Endothelial cell (in vitro differentiated cells): ENCODE results near the gene ADTRP. TPM values are rescaled to one million over a fixed set of nuclear protein-coding genes. Genes with fewer than 3 reads are reported as not detected.
"Not testable (repeated sequence)": the region's sequence is repeated elsewhere in the genome, so short reads cannot be mapped to it uniquely, and the experiment has no call there.

Source experiments
- DNase-seq: peaks from one replicate; pipeline ENCODE4 v3.0.0; 2021; ENCODE audit warnings: low spot score
- H3K27ac Mint-ChIP-seq: one replicate; pipeline ENCODE4 v1.8.0; 2021; ENCODE audit warnings: mixed read lengths, inconsistent platforms; ENCODE audit not compliant: unreplicated experiment
- H3K27me3 Mint-ChIP-seq: one replicate; pipeline ENCODE4 v1.8.0; 2021; ENCODE audit warnings: mild to moderate bottlenecking, moderate library complexity, mixed read lengths, inconsistent platforms; ENCODE audit not compliant: unreplicated experiment
- H3K36me3 Mint-ChIP-seq: one replicate; pipeline ENCODE4 v1.8.0; 2021; ENCODE audit warnings: mild to moderate bottlenecking, low read depth, mixed read lengths, inconsistent platforms; ENCODE audit not compliant: unreplicated experiment
- H3K4me1 Mint-ChIP-seq: one replicate; pipeline ENCODE4 v1.8.0; 2021; ENCODE audit warnings: mild to moderate bottlenecking, mixed read lengths, inconsistent platforms; ENCODE audit not compliant: unreplicated experiment
- H3K4me3 Mint-ChIP-seq: one replicate; pipeline ENCODE4 v1.8.0; 2021; ENCODE audit warnings: mild to moderate bottlenecking, mixed read lengths, inconsistent platforms; ENCODE audit not compliant: unreplicated experiment
- H3K9me3 Mint-ChIP-seq: one replicate; pipeline ENCODE4 v1.8.0; 2021; ENCODE audit warnings: mixed read lengths, inconsistent platforms; ENCODE audit not compliant: unreplicated experiment
- total RNA-seq: library from RNA; stranded (reverse); fragmentation: NEBNext Ultra II Directional; extraction: Animal tissue kit (Norgen Biotek cat#: 25700); gene quantifications from one replicate; pipeline ENCODE4 v1.2.1, GENCODE V29; 2021; ENCODE audit not compliant: unreplicated experiment
- TF ChIP-seq, protein P1 (sequence below): fragments of 200-600 bp; sonication (generic); IDR thresholded peaks from one replicate; pipeline ENCODE4 v1.5.0; 2021; ENCODE audit warnings: antibody characterized with exemption; ENCODE audit not compliant: unreplicated experiment

The ADTRP gene
- total RNA-seq, 1 donor from 2014 or later = not detected

DNA sequence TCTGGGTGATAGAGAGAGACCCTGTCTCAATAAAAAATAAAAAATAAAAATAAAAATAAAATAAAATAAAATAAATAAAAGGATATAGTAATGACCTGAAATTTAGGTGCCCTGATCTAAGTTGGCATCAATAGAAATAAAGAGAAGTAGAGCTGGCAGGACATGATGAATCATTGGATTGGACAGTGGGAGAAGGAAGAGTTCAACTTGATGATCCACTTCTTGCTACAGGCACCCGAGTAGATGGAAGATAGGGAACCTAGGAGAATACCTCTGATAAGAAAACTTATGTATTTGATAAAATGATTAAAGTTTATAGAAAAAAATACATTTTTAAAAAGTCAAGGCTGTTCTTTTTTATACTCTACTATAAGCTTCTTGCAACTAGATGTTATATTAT is 79.0 kb downstream of the ADTRP start:
- TF ChIP-seq, protein P1, sequence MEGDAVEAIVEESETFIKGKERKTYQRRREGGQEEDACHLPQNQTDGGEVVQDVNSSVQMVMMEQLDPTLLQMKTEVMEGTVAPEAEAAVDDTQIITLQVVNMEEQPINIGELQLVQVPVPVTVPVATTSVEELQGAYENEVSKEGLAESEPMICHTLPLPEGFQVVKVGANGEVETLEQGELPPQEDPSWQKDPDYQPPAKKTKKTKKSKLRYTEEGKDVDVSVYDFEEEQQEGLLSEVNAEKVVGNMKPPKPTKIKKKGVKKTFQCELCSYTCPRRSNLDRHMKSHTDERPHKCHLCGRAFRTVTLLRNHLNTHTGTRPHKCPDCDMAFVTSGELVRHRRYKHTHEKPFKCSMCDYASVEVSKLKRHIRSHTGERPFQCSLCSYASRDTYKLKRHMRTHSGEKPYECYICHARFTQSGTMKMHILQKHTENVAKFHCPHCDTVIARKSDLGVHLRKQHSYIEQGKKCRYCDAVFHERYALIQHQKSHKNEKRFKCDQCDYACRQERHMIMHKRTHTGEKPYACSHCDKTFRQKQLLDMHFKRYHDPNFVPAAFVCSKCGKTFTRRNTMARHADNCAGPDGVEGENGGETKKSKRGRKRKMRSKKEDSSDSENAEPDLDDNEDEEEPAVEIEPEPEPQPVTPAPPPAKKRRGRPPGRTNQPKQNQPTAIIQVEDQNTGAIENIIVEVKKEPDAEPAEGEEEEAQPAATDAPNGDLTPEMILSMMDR = no peak
- Mint-ChIP-seq H3K36me3 (no peaks in the 10 kb centered on the region), H3K4me3 (no peak overlapping the region), H3K27me3 (peaks cover 5% of the 10 kb centered on the region), H3K4me1 (no peaks in the 10 kb centered on the region), H3K27ac (no peak overlapping the region), H3K9me3 (no peaks in the 10 kb centered on the region)
- no peak for DNase-seq

DNA sequence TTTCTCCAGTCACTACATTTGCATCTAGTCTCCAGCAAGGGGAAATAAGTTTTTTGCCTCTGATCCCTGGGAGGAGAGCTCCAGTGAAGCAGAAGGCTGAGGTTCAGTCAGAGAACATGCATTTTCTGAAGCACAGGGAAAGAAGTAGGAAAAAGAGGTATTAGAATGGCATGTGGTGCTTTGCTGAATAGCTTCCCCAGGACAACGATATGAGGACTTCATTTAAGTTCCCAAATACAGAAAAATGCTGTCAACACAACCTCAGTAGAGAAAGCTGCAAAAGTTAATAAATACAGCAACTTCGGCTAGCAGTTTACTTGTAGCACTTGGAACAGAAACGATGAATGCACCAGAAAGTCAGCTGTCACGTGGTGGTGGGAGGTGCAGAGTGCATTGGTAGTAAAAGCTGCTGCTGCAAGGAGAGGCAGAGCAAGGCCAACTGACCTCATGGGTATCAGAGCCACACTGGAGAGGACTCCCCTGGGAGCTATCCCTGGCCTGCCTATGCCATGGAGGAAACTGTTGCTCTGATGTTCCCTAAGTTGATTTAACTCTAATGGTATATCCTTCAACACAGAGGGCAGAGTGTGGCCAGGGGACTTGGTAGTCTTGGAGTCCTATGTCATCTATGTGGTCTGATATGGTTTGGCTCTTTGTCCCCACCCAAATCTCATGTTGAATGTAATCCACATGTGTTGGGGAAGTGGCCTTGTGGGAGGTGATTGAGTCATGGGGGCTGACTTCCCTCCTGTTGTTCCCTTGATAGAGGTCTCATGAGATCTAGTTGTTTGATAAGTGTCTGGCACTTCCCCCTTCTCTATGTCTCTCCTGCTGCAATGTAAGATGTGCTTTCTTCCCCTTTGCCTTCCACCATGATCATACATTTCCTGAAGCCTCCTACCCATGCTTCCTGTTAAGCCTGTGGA is 85.9 kb downstream of the ADTRP start:
- Mint-ChIP-seq H3K4me3 (no peak overlapping the region), H3K4me1 (no peaks in the 10 kb centered on the region), H3K27me3 (peaks cover 3% of the 10 kb centered on the region), H3K27ac (no peak overlapping the region), H3K36me3 (no peaks in the 10 kb centered on the region), H3K9me3 (no peaks in the 10 kb centered on the region)
- TF ChIP-seq, protein P1 = no peak
- DNase-seq = no peak

DNA sequence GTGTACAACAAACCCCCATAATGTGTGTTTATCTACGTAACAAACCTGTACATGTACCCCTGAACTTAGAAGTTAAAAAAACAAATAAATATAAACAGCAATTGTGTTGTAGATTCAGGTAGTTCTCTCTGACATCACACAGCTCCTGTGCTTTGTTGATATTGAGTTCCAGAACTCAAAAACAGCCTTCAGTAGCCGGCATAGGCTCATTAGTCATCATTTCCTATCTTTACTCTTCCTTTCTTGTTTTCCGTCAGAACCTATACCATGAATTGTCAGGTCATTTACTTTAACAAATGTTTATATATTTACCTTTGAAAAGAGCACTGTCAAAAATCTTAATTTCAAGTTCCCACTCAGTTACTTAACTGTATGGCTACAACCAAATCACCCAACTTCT is 88.8 kb downstream of the ADTRP start:
- no peak for DNase-seq
- TF ChIP-seq, protein P1 = no peak
- H3K27me3 Mint-ChIP-seq = peaks cover 3% of the 10 kb centered on the region

DNA sequence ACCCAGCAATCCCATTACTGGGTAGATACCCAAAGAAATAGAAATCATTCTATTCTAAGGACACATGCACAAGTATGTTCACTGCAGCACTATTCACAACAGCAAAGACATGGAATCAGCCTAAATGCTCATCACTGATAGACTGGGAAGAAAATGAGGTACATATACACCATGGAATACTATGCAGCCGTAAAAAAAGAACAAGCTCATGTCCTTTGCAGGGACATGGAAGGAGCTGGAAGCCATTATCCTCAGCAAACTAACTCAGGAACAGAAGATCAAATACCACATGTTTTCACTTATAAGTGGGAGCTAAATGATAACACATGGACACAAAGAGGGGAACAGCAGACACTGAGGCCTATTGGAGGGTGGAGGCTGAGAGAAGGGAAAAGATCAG is 89.2 kb downstream of the ADTRP start:
- not testable (repeated sequence) for H3K9me3 Mint-ChIP-seq

More for the DNA sequence above, 88.8 kb downstream of the ADTRP start:
- no peaks in the 10 kb centered on the region for H3K4me1 Mint-ChIP-seq
- H3K36me3 Mint-ChIP-seq = no peaks in the 10 kb centered on the region
- H3K27ac Mint-ChIP-seq = no peak overlapping the region
- no peaks in the 10 kb centered on the region for H3K9me3 Mint-ChIP-seq
- H3K4me3 Mint-ChIP-seq = no peak overlapping the region

DNA sequence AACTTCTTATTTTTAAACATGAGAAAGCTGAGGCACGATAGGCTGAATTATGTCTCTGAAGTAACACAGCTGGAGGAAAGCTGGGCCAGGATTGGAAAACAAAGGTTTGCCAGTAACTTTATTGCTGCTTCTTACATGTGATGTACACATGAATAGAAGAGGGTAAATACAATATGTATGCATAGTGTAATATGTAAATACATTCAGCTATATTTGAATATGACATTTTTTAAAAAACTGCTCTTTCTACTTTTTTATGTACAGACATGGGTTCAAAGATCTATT is 90.2 kb downstream of the ADTRP start:
- Mint-ChIP-seq H3K36me3 (no peaks in the 10 kb centered on the region), H3K27me3 (peaks cover 3% of the 10 kb centered on the region), H3K4me1 (no peaks in the 10 kb centered on the region), H3K4me3 (no peak overlapping the region), H3K27ac (no peak overlapping the region), H3K9me3 (no peaks in the 10 kb centered on the region)
- DNase-seq = no peak
- TF ChIP-seq, protein P1 = no peak

More for the DNA sequence above, 89.2 kb downstream of the ADTRP start:
- H3K4me3 Mint-ChIP-seq, H3K27me3 Mint-ChIP-seq, DNase-seq, H3K4me1 Mint-ChIP-seq, H3K36me3 Mint-ChIP-seq, H3K27ac Mint-ChIP-seq: not testable (repeated sequence)
